Esophagus mucosa (tissue), 1 donor: ENCODE measurements around the gene IQCK. TPM values are rescaled to one million over a fixed set of nuclear protein-coding genes. Genes with fewer than 3 reads are reported as not detected.

Source experiments
- ATAC-seq: fragments of 200-7000 bp; cut with Tn5 transposase; one replicate; pipeline ENCODE4 v1.9.1; 2020
- total RNA-seq: library from RNA; stranded (reverse); gene quantifications from one replicate; pipeline ENCODE4 v1.2.4, GENCODE V29; 2023
- donor health status: DM: yes; HTN: yes; CAD: no.

IQCK gene
- total RNA-seq, 1 donor from 2014 or later: 4.7 TPM

GRCh38 chr16:19886073-19886941 is 168.2 kb downstream of the IQCK start:
- ATAC-seq: peak; percentile 67

DNA sequence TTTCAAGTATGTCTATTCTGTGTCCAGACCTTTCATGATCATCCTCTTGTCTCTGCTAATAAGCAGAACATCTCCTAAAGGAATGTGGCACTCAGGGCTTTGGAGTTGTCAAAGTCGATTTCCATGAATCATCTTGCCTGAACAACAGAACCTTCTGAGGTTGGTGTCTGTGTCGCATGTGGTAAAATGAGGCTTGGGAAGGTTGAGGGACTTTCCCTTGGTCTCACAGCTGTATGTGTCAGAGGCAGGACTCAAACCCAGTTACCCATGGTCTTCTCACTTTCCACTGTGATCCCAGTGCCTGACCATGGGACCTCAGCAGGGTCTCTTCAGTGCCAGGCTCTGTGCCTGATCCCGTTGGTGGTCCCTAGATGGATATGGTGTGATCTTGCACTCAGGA is 170.8 kb downstream of the IQCK start:
- no peak for ATAC-seq

DNA sequence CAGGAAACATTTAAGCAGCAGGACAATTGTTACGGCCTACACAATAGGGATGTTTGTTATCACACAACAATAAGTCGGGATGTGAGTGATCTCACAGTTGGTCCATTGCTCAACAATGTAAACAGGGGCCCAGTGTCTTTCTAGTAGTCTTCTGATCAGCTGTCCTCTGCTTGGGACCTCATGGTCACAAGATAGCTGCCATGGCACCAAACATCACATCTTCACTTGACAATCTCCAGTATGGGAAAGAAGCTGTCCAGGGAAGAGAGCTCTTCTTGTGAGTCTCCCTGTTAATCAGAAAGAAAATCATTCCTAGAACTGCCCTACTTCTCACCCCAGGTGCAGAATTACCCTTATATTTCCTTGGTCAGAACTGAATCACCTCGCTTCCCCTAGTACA is 172.8 kb downstream of the IQCK start:
- ATAC-seq: no peak

DNA sequence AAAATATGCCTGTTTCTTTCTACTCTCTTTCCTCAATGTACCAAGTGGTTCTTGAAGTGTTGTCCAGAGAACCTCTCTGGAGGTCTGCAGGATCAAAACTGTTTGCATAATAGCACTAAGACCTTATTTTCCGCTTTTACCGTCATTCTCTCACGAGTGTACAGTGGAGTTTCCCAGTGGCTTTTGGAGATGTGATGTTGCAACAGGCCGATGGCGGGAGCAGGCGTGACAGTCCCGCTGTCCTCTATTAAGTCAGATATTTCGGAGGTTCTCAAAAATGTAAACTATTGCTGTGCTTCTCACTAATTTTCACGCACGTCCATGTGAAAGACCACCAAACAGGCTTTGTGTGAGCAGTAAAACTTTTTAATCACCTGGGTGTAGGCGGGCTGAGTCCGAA is 174.8 kb downstream of the IQCK start:
- no peak for ATAC-seq

DNA sequence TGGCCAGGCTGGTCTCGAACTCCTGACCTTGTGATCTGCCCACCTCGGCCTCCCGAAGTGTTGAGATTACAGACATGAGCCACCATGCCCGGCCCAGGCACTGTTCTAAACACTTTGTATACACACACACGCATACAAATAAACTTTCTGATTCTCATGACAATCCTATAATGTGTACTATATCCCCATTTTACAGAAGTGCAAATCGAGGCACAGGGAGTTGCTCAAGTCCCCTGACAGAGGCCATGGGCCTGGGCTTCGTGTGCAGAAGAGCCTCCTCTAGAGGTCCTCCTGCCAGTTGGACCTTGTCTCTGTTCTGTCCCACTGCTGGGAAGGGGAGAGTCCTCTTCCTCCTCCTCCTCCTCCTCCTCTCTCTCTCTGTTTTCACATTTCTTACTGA is 176.5 kb downstream of the IQCK start:
- no peak for ATAC-seq

DNA sequence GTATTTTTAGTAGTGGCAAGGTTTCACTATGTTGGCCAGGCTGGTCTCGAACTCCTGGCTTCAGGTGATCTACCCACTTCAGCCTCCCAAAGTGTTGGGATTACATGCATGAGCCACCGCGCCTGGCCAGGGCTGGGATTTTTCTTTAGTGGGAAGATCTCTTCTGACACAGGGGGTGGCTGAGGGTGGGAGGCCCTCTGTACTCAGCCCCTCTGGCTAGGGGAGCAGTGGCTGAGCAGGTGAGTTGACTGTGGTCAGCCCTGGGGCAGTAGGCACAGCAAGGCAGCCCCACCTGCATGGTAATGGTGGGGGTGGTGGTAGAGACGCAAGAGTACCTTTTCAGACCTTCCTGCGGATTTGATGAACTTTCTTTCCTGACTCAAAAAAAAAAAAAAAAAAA is 178.9 kb downstream of the IQCK start:
- no peak for ATAC-seq

DNA sequence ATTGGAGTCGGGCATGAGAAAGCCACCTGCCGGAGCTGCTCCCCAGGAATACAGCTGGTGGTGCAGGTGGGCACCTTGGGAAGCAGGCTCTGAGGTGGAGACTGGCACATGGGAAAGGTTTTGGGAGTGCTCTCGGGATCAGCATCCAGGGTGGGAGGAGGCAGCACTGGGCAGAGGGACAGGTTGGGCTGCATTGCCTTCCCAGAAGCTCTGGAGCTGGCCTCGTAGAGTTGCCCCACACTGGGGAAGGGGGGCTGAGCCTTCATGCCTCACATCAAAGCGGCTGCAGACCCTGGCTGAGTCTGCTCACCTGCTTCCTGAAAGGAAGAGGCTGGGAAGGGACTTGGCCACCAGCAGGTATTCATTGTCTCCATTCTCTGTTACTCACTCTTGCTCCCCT is 180.1 kb downstream of the IQCK start:
- ATAC-seq: no peak

DNA sequence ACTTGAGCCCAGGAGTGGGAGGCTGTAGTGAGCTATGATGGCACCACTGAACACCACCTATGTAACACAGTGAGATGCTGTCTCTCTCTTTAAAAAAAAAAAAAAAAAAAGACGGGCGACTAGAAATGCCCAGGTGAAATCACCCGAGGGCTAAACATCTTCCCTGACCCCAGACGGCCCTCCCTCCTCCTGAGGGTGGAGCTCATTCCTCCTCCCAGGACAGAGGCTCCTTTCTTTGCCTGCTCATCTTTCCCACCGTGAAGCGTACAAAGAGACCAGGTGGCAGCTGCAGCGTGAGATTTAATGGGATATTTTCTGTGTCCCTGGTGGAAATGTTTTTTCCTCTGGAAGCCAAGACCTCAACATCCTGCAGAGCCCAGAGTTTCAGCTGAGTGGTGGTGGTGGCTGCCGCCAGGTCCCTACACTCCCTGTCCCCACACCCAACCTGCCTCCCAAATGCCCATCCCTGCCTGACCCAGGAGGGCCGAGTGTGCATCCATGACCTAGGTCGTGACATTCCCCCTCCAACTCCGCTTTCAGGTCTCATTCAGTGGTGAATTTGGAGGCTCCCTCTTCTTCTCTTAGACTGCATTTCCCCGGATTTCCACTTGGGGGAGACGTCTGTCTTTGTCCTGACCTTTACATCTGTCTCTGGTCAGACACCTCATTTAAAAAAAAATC is 181.0 kb downstream of the IQCK start:
- peak; percentile 32 for ATAC-seq

- no peak for ATAC-seq
Measured at GRCh38 chr16:19899605-19899955, 181.5 kb downstream of the IQCK start.

DNA sequence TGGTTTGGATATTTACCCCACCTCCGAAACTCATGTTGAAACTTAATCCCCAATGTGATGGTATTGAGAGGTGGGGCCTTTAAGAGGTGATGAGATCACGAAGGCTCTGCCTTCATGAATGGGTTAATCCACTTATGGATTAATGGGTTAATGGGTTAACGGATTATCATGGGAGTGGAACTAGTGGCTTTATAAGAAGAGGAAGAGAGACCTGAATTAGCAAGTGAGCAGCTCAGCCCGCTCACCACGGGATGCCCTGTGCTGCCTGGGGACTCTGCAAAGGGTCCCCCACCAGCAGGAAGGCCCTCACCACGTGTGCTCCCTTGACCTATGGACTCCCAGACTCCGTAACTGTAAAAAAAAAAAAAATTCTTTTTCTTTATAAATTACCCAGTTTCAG is 183.1 kb downstream of the IQCK start:
- ATAC-seq: no peak

DNA sequence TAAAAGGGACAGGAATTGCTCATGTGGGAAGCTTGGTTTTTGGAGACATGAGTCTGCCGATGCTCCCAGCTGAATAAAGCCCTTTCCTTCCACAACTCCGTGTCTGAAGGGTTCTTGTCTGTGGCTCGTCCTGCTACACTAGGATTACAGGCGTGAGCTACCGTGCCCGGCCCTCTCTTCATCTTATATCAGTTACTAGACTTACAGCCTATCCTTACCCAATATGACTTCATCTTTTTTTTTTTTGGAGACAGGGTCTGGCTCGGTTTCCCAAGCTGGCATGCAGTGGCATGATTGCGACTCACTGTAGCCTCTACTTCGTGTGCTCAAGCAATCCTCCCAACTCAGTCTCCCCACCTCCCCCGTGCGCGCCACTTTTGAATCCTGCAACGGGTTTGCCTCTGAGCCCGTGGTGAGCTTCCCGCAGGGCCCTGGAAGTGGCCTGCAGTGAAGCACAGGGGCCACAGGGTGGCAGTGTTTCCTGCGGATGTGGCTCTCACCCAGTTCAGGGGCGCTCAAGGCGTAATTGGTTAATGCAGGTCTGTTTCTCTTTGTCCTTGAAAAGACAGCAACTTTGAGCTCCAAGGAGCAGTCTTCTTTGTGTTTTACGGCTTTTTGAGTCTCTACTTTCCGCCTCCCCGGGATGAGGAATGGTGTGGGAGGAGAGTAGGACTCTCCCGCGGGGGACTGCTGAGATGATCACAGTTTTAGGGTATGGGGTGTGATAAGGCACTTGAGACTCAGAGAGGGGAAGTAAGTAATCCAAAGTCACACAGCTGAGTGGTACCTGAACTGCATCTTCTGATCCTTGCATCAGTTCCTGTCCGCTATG is 189.3 kb downstream of the IQCK start:
- ATAC-seq: peak; percentile 90

Other genes starting within 250 kb of the IQCK start
- 29.9 TPM for gene GDE1, start 196.2 kb upstream of the IQCK start, total RNA-seq
- 6.2 TPM for gene CCP110, start 194.3 kb upstream of the IQCK start, total RNA-seq
- 43.2 TPM for gene VPS35L, start 162.6 kb upstream of the IQCK start, total RNA-seq
- gene KNOP1, start within 50 bp of the IQCK start, total RNA-seq: 15.5 TPM
- 3.1 TPM for gene GPRC5B, start 166.6 kb downstream of the IQCK start, total RNA-seq